Activated CD4-positive, alpha-beta memory T cell treated with anti-CD3 and anti-CD28 coated beads for 36 hours (primary cell): ENCODE measurements around the gene LPP. TPM values are rescaled to one million over a fixed set of nuclear protein-coding genes. Genes with fewer than 3 reads are reported as not detected.

Experiments
- CTCF ChIA-PET: fragments of 350-600 bp; sonication (Branson Sonifier 250); formaldehyde crosslinking; loops from one replicate; lab custom pipeline; 2021; ENCODE audit warnings: antibody characterized with exemption, inconsistent platforms; lab: Charles Lee
- POLR2A ChIA-PET: fragments of 350-600 bp; sonication (Branson Sonifier 250); formaldehyde crosslinking; loops from one replicate; lab custom pipeline; 2021; ENCODE audit warnings: antibody characterized with exemption; lab: Charles Lee
- DNase-seq: peaks from one replicate; pipeline ENCODE4 v3.0.0-alpha.2; 2020
- H3K27ac Mint-ChIP-seq: one replicate; pipeline ENCODE4 v1.8.0; 2021; ENCODE audit warnings: mixed read lengths
- H3K27me3 Mint-ChIP-seq: one replicate; pipeline ENCODE4 v1.8.0; 2021; ENCODE audit warnings: mixed read lengths
- H3K36me3 Mint-ChIP-seq: one replicate; pipeline ENCODE4 v1.8.0; 2021; ENCODE audit warnings: mixed read lengths
- H3K4me1 Mint-ChIP-seq: one replicate; pipeline ENCODE4 v1.8.0; 2021; ENCODE audit warnings: low read depth, mixed read lengths
- H3K4me3 Mint-ChIP-seq: one replicate; pipeline ENCODE4 v1.8.0; 2021; ENCODE audit warnings: mild to moderate bottlenecking, mixed read lengths
- H3K9me3 Mint-ChIP-seq: one replicate; pipeline ENCODE4 v1.8.0; 2021; ENCODE audit warnings: mixed read lengths
- intact Hi-C: fragments of 100-400 bp; cut with micrococcal nuclease; formaldehyde crosslinking; loops from one replicate; pipeline ENCODE4 v1.15.1; 2023
- total RNA-seq, 2 experiments: library from RNA; stranded (reverse); gene quantifications; one replicate each; pipeline ENCODE4 v1.2.3, GENCODE V29; 2021

LPP gene
- total RNA-seq, 2 experiments from 2014 or later: 41.0 to 43.6 TPM

- intact Hi-C loops: no loop called here
- ChIA-PET POLR2A (no interaction called here), CTCF (no interaction called here)
- H3K27ac Mint-ChIP-seq: no peak overlapping the region
- H3K4me3 Mint-ChIP-seq: no peak overlapping the region
- H3K27me3 Mint-ChIP-seq: no peaks in the 10 kb centered on the region
- H3K36me3 Mint-ChIP-seq: peaks cover 11% of the 10 kb centered on the region
- DNase-seq: no peak
- H3K4me1 Mint-ChIP-seq: peaks cover 2% of the 10 kb centered on the region
- peaks cover 5% of the 10 kb centered on the region for H3K9me3 Mint-ChIP-seq
Observed at GRCh38 chr3:188497021-188497420, 343.1 kb downstream of the LPP start.

GRCh38 chr3:188503647-188504046 lies 349.7 kb downstream of the LPP start:
- H3K27me3 Mint-ChIP-seq: no peaks in the 10 kb centered on the region

GRCh38 chr3:188505151-188505550 lies 351.2 kb downstream of the LPP start:
- no peak overlapping the region for H3K27ac Mint-ChIP-seq

More at GRCh38 chr3:188503647-188504046, 349.7 kb downstream of the LPP start:
- Mint-ChIP-seq H3K4me3 (no peak overlapping the region), H3K36me3 (peaks cover 43% of the 10 kb centered on the region), H3K9me3 (peaks cover 27% of the 10 kb centered on the region), H3K27ac (no peak overlapping the region), H3K4me1 (peaks cover 4% of the 10 kb centered on the region)
- ChIA-PET POLR2A (no interaction called here), CTCF (no interaction called here)
- intact Hi-C loops: no loop called here
- no peak for DNase-seq

GRCh38 chr3:188505911-188506310 lies 352.0 kb downstream of the LPP start:
- Mint-ChIP-seq H3K4me1 (peaks cover 4% of the 10 kb centered on the region), H3K27ac (no peak overlapping the region), H3K4me3 (no peak overlapping the region), H3K36me3 (peaks cover 40% of the 10 kb centered on the region), H3K27me3 (no peaks in the 10 kb centered on the region), H3K9me3 (peaks cover 24% of the 10 kb centered on the region)
- CTCF ChIA-PET: interaction anchor here (0.5 kb wide), 1 partner anchor 633 kb away, joined by 3 read pairs; no protein-coding TSS in a partner anchor
- intact Hi-C loops: no loop called here
- no peak for DNase-seq
- POLR2A ChIA-PET: no interaction called here

More at GRCh38 chr3:188505151-188505550, 351.2 kb downstream of the LPP start:
- intact Hi-C loops: no loop called here
- CTCF ChIA-PET: interaction anchor here (0.5 kb wide), 1 partner anchor 633 kb away, joined by 3 read pairs; no protein-coding TSS in a partner anchor
- Mint-ChIP-seq H3K4me3 (no peak overlapping the region), H3K36me3 (peaks cover 43% of the 10 kb centered on the region), H3K27me3 (no peaks in the 10 kb centered on the region), H3K4me1 (peaks cover 4% of the 10 kb centered on the region), H3K9me3 (peaks cover 27% of the 10 kb centered on the region)
- DNase-seq: no peak
- POLR2A ChIA-PET: no interaction called here

GRCh38 chr3:188506446-188506845 lies 352.5 kb downstream of the LPP start:
- Mint-ChIP-seq H3K9me3 (peaks cover 24% of the 10 kb centered on the region), H3K27ac (no peak overlapping the region), H3K4me3 (no peak overlapping the region), H3K4me1 (peaks cover 4% of the 10 kb centered on the region), H3K27me3 (no peaks in the 10 kb centered on the region), H3K36me3 (peaks cover 37% of the 10 kb centered on the region)
- ChIA-PET CTCF (no interaction called here), POLR2A (no interaction called here)
- intact Hi-C loops: no loop called here
- DNase-seq: no peak

- ChIA-PET POLR2A (no interaction called here), CTCF (interaction anchor here (0.5 kb wide), 1 partner anchor 197 kb away, joined by 3 read pairs; no protein-coding TSS in a partner anchor)
- intact Hi-C loops: no loop called here
- Mint-ChIP-seq H3K4me3 (no peak overlapping the region), H3K9me3 (peaks cover 19% of the 10 kb centered on the region), H3K27me3 (no peaks in the 10 kb centered on the region), H3K36me3 (peaks cover 32% of the 10 kb centered on the region), H3K27ac (no peak overlapping the region), H3K4me1 (peaks cover 4% of the 10 kb centered on the region)
- no peak for DNase-seq
Observed at GRCh38 chr3:188507244-188507720, 353.3 kb downstream of the LPP start.

GRCh38 chr3:188508454-188508853 lies 354.5 kb downstream of the LPP start:
- no peak overlapping the region for H3K4me3 Mint-ChIP-seq
- H3K36me3 Mint-ChIP-seq: peaks cover 30% of the 10 kb centered on the region
- peaks cover 4% of the 10 kb centered on the region for H3K4me1 Mint-ChIP-seq
- intact Hi-C loops: no loop called here
- CTCF ChIA-PET: no interaction called here
- DNase-seq: no peak
- POLR2A ChIA-PET: no interaction called here
- no peak overlapping the region for H3K27ac Mint-ChIP-seq
- no peaks in the 10 kb centered on the region for H3K27me3 Mint-ChIP-seq
- H3K9me3 Mint-ChIP-seq: peaks cover 16% of the 10 kb centered on the region

GRCh38 chr3:188509316-188509715 lies 355.4 kb downstream of the LPP start:
- Mint-ChIP-seq H3K27ac (no peak overlapping the region), H3K9me3 (peaks cover 7% of the 10 kb centered on the region), H3K4me1 (peaks cover 4% of the 10 kb centered on the region), H3K4me3 (no peak overlapping the region), H3K27me3 (no peaks in the 10 kb centered on the region), H3K36me3 (peaks cover 22% of the 10 kb centered on the region)
- intact Hi-C loops: no loop called here
- CTCF ChIA-PET: no interaction called here
- POLR2A ChIA-PET: no interaction called here
- DNase-seq: no peak

- Mint-ChIP-seq H3K27ac (no peak overlapping the region), H3K36me3 (peaks cover 15% of the 10 kb centered on the region), H3K4me3 (no peak overlapping the region), H3K9me3 (peaks cover under 1% of the 10 kb centered on the region), H3K27me3 (no peaks in the 10 kb centered on the region), H3K4me1 (peaks cover 4% of the 10 kb centered on the region)
- no peak for DNase-seq
- intact Hi-C loops: loop anchor here (10.0 kb wide), 1 partner anchor 116 kb away; no protein-coding TSS in a partner anchor
- ChIA-PET POLR2A (no interaction called here), CTCF (no interaction called here)
Observed at GRCh38 chr3:188510366-188510765, 356.4 kb downstream of the LPP start.

- Mint-ChIP-seq H3K9me3 (no peaks in the 10 kb centered on the region), H3K27me3 (no peaks in the 10 kb centered on the region), H3K4me1 (peaks cover 13% of the 10 kb centered on the region), H3K4me3 (no peak overlapping the region), H3K27ac (no peak overlapping the region), H3K36me3 (peaks cover 5% of the 10 kb centered on the region)
- no peak for DNase-seq
- ChIA-PET POLR2A (no interaction called here), CTCF (no interaction called here)
- intact Hi-C loops: loop anchor here (10.0 kb wide), 1 partner anchor 119 kb away; no protein-coding TSS in a partner anchor
Observed at GRCh38 chr3:188513662-188514328, 359.8 kb downstream of the LPP start.

- peaks cover 13% of the 10 kb centered on the region for H3K4me1 Mint-ChIP-seq
- no peak overlapping the region for H3K4me3 Mint-ChIP-seq
- POLR2A ChIA-PET: no interaction called here
- DNase-seq: peak; percentile 47
- no peaks in the 10 kb centered on the region for H3K9me3 Mint-ChIP-seq
- H3K36me3 Mint-ChIP-seq: peaks cover 4% of the 10 kb centered on the region
- CTCF ChIA-PET: no interaction called here
- H3K27ac Mint-ChIP-seq: no peak overlapping the region
- intact Hi-C loops: loop anchor here (1.0 to 10.0 kb wide), 2 partner anchors 122 to 272 kb away; no protein-coding TSS in a partner anchor
- H3K27me3 Mint-ChIP-seq: no peaks in the 10 kb centered on the region
Observed at GRCh38 chr3:188516515-188516914, 362.6 kb downstream of the LPP start.

- ChIA-PET POLR2A (no interaction called here), CTCF (no interaction called here)
- DNase-seq: no peak
- Mint-ChIP-seq H3K27me3 (no peaks in the 10 kb centered on the region), H3K4me1 (peaks cover 13% of the 10 kb centered on the region), H3K9me3 (no peaks in the 10 kb centered on the region), H3K4me3 (no peak overlapping the region), H3K27ac (no peak overlapping the region), H3K36me3 (peaks cover 4% of the 10 kb centered on the region)
- intact Hi-C loops: loop anchor here (10.0 kb wide), 1 partner anchor 124 kb away; no protein-coding TSS in a partner anchor
Observed at GRCh38 chr3:188518416-188518815, 364.5 kb downstream of the LPP start.
